GM23338 (cell line): ENCODE measurements around the gene LSM14A.

ENCODE experiments used
- CTCF ChIP-seq, 2 experiments: fragments of 200-600 bp in 1 of 2; sonication (generic) in 1 of 2; conservative IDR thresholded peaks; 2 replicates each; pipeline versions ENCODE4 v1.5.1 to v1.6.1; 2016 to 2017; ENCODE audit warnings: antibody characterized with exemption in 2 of 2, low read depth in 2 of 2, mild to moderate bottlenecking in 2 of 2, moderate library complexity in 1 of 2
- EZH2 ChIP-seq: fragments of 200-600 bp; sonication (generic); IDR thresholded peaks from one replicate; pipeline ENCODE4 v1.8.0; 2017; ENCODE audit warnings: antibody characterized with exemption, mild to moderate bottlenecking, low read depth; ENCODE audit not compliant: unreplicated experiment

GRCh38 chr19:34222386-34222785 lies 50.1 kb downstream of the LSM14A start:
- TF ChIP-seq EZH2 (no peak), CTCF (conservative IDR thresholded peaks at IDR 0.05; ENCODE audit: low read depth in 2 of 2) (no peak)
